ENCODE data around the gene TIAM1.

DNA sequence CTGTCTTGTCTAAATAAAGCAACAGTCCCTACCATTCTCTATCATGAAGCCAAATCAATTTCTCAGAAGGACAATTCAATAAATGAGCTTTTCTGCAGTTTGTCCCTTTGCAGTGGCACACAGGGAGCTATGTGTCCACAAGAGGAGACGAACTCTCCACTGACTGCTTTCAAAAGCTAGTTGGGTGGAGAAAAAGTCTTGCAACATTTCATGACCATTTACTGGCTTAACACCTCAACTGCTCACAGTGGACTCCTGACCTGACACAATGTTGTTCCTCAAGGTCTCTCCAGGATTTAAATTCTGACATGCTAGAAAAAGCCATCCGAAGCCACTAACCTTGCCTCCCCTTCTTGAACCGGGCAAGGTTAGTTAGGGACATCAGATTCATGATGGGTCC lies 111.7 kb downstream of the TIAM1 start:
- TF ChIP-seq, protein P1, sequence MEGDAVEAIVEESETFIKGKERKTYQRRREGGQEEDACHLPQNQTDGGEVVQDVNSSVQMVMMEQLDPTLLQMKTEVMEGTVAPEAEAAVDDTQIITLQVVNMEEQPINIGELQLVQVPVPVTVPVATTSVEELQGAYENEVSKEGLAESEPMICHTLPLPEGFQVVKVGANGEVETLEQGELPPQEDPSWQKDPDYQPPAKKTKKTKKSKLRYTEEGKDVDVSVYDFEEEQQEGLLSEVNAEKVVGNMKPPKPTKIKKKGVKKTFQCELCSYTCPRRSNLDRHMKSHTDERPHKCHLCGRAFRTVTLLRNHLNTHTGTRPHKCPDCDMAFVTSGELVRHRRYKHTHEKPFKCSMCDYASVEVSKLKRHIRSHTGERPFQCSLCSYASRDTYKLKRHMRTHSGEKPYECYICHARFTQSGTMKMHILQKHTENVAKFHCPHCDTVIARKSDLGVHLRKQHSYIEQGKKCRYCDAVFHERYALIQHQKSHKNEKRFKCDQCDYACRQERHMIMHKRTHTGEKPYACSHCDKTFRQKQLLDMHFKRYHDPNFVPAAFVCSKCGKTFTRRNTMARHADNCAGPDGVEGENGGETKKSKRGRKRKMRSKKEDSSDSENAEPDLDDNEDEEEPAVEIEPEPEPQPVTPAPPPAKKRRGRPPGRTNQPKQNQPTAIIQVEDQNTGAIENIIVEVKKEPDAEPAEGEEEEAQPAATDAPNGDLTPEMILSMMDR (IDR thresholded peaks at IDR 0.05) = no peak
- TF ChIP-seq EP300 (IDR thresholded peaks at IDR 0.05) (no peak), POLR2A (IDR thresholded peaks at IDR 0.05) (no peak)
